Vagina (tissue), 2 donors: ENCODE measurements around the gene ACTR6. TPM values are rescaled to one million over a fixed set of nuclear protein-coding genes. Genes with fewer than 3 reads are reported as not detected.

Experiments used
- DNase-seq, 2 donors: peaks; one replicate each; pipeline ENCODE4 v3.0.0-alpha.2; 2017; ENCODE audit errors: extremely low spot score in 2 of 2
- H3K27ac ChIP-seq: fragments of 200-600 bp; sonication (generic); one replicate; pipeline ENCODE4 v1.5.1; 2019
- H3K27me3 ChIP-seq: fragments of 200-600 bp; sonication (generic); one replicate; pipeline ENCODE4 v1.5.1; 2019
- H3K36me3 ChIP-seq, 2 donors: fragments of 200-600 bp; sonication (generic); one replicate each; pipeline ENCODE4 v1.5.1; 2017 to 2019
- H3K4me1 ChIP-seq: fragments of 200-600 bp; sonication (generic); one replicate; pipeline ENCODE4 v1.5.1; 2019
- H3K4me3 ChIP-seq, 2 donors: fragments of 200-600 bp; sonication (generic); 1 replicate in 1 of 2; 2 replicates in 1 of 2; pipeline ENCODE4 v1.5.1; 2016 to 2019
- H3K9me3 ChIP-seq: fragments of 200-600 bp; sonication (generic); one replicate; pipeline ENCODE4 v1.5.1; 2019
- POLR2A ChIP-seq, 2 donors: fragments of 450-650 bp; IDR thresholded peaks; one replicate each; pipeline ENCODE4 v1.6.1; 2017; ENCODE audit warnings: antibody characterized with exemption in 2 of 2, mild to moderate bottlenecking in 2 of 2, moderate library complexity in 2 of 2
- POLR2AphosphoS5 ChIP-seq, 2 donors: sonication (generic); formaldehyde crosslinking; IDR thresholded peaks; one replicate each; pipeline ENCODE4 v1.9.0; 2017; ENCODE audit warnings: antibody characterized with exemption in 2 of 2, mild to moderate bottlenecking in 2 of 2, low read depth in 1 of 2; ENCODE audit not compliant: insufficient read depth in 1 of 2
- intact Hi-C: fragments of 100-400 bp; cut with DNase I; formaldehyde crosslinking; loops from one replicate; pipeline ENCODE4 v1.15.1; 2023
- microRNA counts, 2 donors: library from miRNA; unstranded; fragments of <30 nt; microRNA quantifications; one replicate each; lab custom pipeline; 2016 to 2017
- microRNA-seq: library from miRNA; unstranded; fragments of <30 nt; microRNA quantifications from one replicate; pipeline ENCODE4, GENCODE V29; 2017; ENCODE audit warnings: borderline number of aligned reads, borderline replicate concordance
- small RNA-seq: library from RNA; depleted of rRNA; stranded (forward); fragments of <200 nt; gene quantifications from one replicate; pipeline ENCODE3, GENCODE V24; 2016
- total RNA-seq: library from RNA; depleted of rRNA; stranded (reverse); fragments of >200 nt; gene quantifications from one replicate; pipeline ENCODE4 v1.2.3, GENCODE V29; 2016
- TF ChIP-seq, protein P1 (sequence below), 3 experiments: fragments of 450-650 bp in 2 of 3; fragments of 200-600 bp in 1 of 3; sonication (generic) in 1 of 3; IDR thresholded peaks; one replicate each; pipeline ENCODE4 v1.5.1; 2017 to 2019; ENCODE audit warnings: antibody characterized with exemption in 3 of 3, mild to moderate bottlenecking in 2 of 3, moderate library complexity in 2 of 3

Gene ACTR6
- total RNA-seq, 1 donor from 2014 or later: 6.6 TPM

DNA sequence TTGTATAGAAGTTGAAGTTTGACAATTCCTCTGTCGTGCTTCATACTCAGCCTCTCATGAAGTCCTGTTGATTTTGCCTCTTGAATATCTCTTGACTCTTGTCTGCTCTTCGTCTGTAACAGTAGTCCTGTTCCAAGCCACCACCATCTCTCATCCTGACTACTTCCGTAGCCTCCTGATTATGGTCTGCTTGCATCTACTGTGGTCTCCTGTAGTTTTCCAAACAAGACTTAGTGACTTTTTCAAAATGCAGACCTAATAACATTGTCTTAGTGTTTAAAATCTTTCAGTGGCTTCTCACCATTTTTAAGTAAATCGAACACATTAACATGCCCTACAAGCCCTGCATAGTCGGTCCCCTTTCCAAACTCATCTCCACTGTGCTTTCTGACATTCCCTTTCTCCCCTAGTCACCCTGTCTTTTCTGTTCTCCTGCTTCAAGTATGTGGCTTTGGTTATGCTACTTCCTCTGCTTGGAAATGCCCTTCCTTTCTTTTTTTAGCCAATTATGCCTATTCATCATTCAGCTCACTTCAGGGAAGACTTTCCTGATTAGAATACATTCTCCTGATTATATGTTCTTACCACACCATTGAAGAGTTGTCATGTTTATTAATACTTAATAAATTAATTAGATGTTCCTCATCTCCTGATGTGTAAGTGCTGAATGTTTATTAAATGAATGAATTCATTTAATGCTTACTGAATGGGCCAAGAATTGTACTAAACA, 68.4 kb downstream of the ACTR6 start:
- no peak for DNase-seq
- Histone ChIP-seq H3K27me3 (no peaks in the 10 kb centered on the region), H3K9me3 (no peaks in the 10 kb centered on the region), H3K27ac (no peak overlapping the region), H3K4me1 (peaks cover 39% of the 10 kb centered on the region), H3K36me3 (no peaks in the 10 kb centered on the region), H3K4me3 (peak overlapping the region in 1 of 2 donors; percentile 87)
- TF ChIP-seq POLR2AphosphoS5 (IDR thresholded peaks at IDR 0.05; ENCODE audit: insufficient read depth in 1 of 2, low read depth in 1 of 2) (no peak), POLR2A (IDR thresholded peaks at IDR 0.05) (no peak)
- TF ChIP-seq, protein P1, sequence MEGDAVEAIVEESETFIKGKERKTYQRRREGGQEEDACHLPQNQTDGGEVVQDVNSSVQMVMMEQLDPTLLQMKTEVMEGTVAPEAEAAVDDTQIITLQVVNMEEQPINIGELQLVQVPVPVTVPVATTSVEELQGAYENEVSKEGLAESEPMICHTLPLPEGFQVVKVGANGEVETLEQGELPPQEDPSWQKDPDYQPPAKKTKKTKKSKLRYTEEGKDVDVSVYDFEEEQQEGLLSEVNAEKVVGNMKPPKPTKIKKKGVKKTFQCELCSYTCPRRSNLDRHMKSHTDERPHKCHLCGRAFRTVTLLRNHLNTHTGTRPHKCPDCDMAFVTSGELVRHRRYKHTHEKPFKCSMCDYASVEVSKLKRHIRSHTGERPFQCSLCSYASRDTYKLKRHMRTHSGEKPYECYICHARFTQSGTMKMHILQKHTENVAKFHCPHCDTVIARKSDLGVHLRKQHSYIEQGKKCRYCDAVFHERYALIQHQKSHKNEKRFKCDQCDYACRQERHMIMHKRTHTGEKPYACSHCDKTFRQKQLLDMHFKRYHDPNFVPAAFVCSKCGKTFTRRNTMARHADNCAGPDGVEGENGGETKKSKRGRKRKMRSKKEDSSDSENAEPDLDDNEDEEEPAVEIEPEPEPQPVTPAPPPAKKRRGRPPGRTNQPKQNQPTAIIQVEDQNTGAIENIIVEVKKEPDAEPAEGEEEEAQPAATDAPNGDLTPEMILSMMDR (IDR thresholded peaks at IDR 0.05): no peak
- intact Hi-C loops: no loop called here

GRCh38 chr12:100273782-100274181, 73.2 kb downstream of the ACTR6 start:
- H3K9me3 ChIP-seq: no peaks in the 10 kb centered on the region
- H3K36me3 ChIP-seq: no peaks in the 10 kb centered on the region
- intact Hi-C loops: no loop called here
- no peak for DNase-seq
- no peak overlapping the region for H3K4me3 ChIP-seq
- H3K4me1 ChIP-seq: peaks cover 28% of the 10 kb centered on the region
- H3K27me3 ChIP-seq: no peaks in the 10 kb centered on the region
- no peak overlapping the region for H3K27ac ChIP-seq
- TF ChIP-seq, protein P1 (IDR thresholded peaks at IDR 0.05): no peak

MicroRNAs within 50 kb of the gene (microRNA counts, 767-probe panel; counts per million panel counts)
- 238 to 261 counts per million in 2 donors for microRNA hsa-miR-1827 (lab: Ali Mortazavi, UCI)

Small RNA genes within 50 kb of the gene (microRNA-seq; reads per million reads assigned to microRNA genes)
- not detected for gene MIR1827

Small RNA genes within 50 kb of the gene (small RNA-seq; reads per million reads assigned to genes)
- gene MIR1827 (not detected), gene RF00019 (not detected), gene RN7SL176P (not detected)

Other genes starting within 250 kb of the ACTR6 start
- gene ANKS1B, start 215.9 kb upstream of the ACTR6 start, total RNA-seq: 11.5 TPM
- 21.9 TPM for gene BLTP3B, start 57.9 kb upstream of the ACTR6 start, total RNA-seq
- not detected for gene DEPDC4, start 66.3 kb downstream of the ACTR6 start, total RNA-seq
- 48.1 TPM for gene SCYL2, start 66.4 kb downstream of the ACTR6 start, total RNA-seq
- gene SLC17A8, start 156.3 kb downstream of the ACTR6 start, total RNA-seq: not detected